ENCODE measurements around the gene GRAP2.

GRAP2 gene

GRCh38 chr22:39925909-39926679, 25.2 kb downstream of the GRAP2 start:
- no peak for DNase-seq
- no peaks in the 10 kb centered on the region for H3K9me3 Mint-ChIP-seq
- peaks cover 15% of the 10 kb centered on the region for H3K36me3 Mint-ChIP-seq (ENCODE audit: low read depth)
- H3K4me3 Mint-ChIP-seq, result no peak overlapping the region
- no peak overlapping the region for H3K27ac Mint-ChIP-seq
- H3K27me3 Mint-ChIP-seq, result no peaks in the 10 kb centered on the region
- H3K4me1 Mint-ChIP-seq (ENCODE audit: low read depth), result peaks cover 48% of the 10 kb centered on the region

- H3K27me3 Mint-ChIP-seq, result no peaks in the 10 kb centered on the region
These were observed 25.9 kb downstream of the GRAP2 start for GRCh38 chr22:39926753-39927152.

GRCh38 chr22:39927544-39927943, 26.7 kb downstream of the GRAP2 start:
- Mint-ChIP-seq H3K27ac (no peak overlapping the region), H3K4me3 (no peak overlapping the region), H3K4me1 (ENCODE audit: low read depth) (peaks cover 36% of the 10 kb centered on the region), H3K36me3 (ENCODE audit: low read depth) (peaks cover 15% of the 10 kb centered on the region), H3K27me3 (no peaks in the 10 kb centered on the region), H3K9me3 (no peaks in the 10 kb centered on the region)
- no peak for DNase-seq

More at GRCh38 chr22:39926753-39927152, 25.9 kb downstream of the GRAP2 start:
- peaks cover 43% of the 10 kb centered on the region for H3K4me1 Mint-ChIP-seq (ENCODE audit: low read depth)
- no peak overlapping the region for H3K4me3 Mint-ChIP-seq
- H3K36me3 Mint-ChIP-seq (ENCODE audit: low read depth), result peaks cover 15% of the 10 kb centered on the region
- no peak overlapping the region for H3K27ac Mint-ChIP-seq
- no peak for DNase-seq
- no peaks in the 10 kb centered on the region for H3K9me3 Mint-ChIP-seq

- Mint-ChIP-seq H3K9me3 (no peaks in the 10 kb centered on the region), H3K4me1 (ENCODE audit: low read depth) (peaks cover 37% of the 10 kb centered on the region), H3K4me3 (no peak overlapping the region), H3K36me3 (ENCODE audit: low read depth) (peaks cover 15% of the 10 kb centered on the region), H3K27me3 (no peaks in the 10 kb centered on the region), H3K27ac (no peak overlapping the region)
- DNase-seq, result no peak
These were observed 27.9 kb downstream of the GRAP2 start for GRCh38 chr22:39928536-39929520.

GRCh38 chr22:39931251-39931650, 30.4 kb downstream of the GRAP2 start:
- Mint-ChIP-seq H3K4me3 (no peak overlapping the region), H3K36me3 (ENCODE audit: low read depth) (peaks cover 15% of the 10 kb centered on the region), H3K4me1 (ENCODE audit: low read depth) (peaks cover 37% of the 10 kb centered on the region), H3K27ac (no peak overlapping the region), H3K9me3 (no peaks in the 10 kb centered on the region), H3K27me3 (no peaks in the 10 kb centered on the region)
- DNase-seq, result no peak

GRCh38 chr22:39932166-39932565, 31.3 kb downstream of the GRAP2 start:
- Mint-ChIP-seq H3K27me3 (no peaks in the 10 kb centered on the region), H3K36me3 (ENCODE audit: low read depth) (peaks cover 11% of the 10 kb centered on the region), H3K27ac (no peak overlapping the region), H3K4me1 (ENCODE audit: low read depth) (peaks cover 46% of the 10 kb centered on the region), H3K9me3 (no peaks in the 10 kb centered on the region), H3K4me3 (peak overlapping the region; percentile 18)
- DNase-seq, result no peak

- no peak for DNase-seq
- Mint-ChIP-seq H3K27ac (peak overlapping the region; percentile 92), H3K36me3 (ENCODE audit: low read depth) (peaks cover 2% of the 10 kb centered on the region), H3K9me3 (no peaks in the 10 kb centered on the region), H3K4me1 (ENCODE audit: low read depth) (peaks cover 55% of the 10 kb centered on the region), H3K4me3 (peak overlapping the region; percentile 70), H3K27me3 (no peaks in the 10 kb centered on the region)
These were observed 32.2 kb downstream of the GRAP2 start for GRCh38 chr22:39932918-39933649.

GRCh38 chr22:39933741-39934140, 32.9 kb downstream of the GRAP2 start:
- Mint-ChIP-seq H3K4me3 (peak overlapping the region; percentile 70), H3K27me3 (no peaks in the 10 kb centered on the region), H3K27ac (peak overlapping the region; percentile 92), H3K9me3 (no peaks in the 10 kb centered on the region), H3K4me1 (ENCODE audit: low read depth) (peaks cover 61% of the 10 kb centered on the region), H3K36me3 (ENCODE audit: low read depth) (no peaks in the 10 kb centered on the region)
- no peak for DNase-seq

GRCh38 chr22:39935116-39935515, 34.2 kb downstream of the GRAP2 start:
- Mint-ChIP-seq H3K36me3 (ENCODE audit: low read depth) (no peaks in the 10 kb centered on the region), H3K9me3 (no peaks in the 10 kb centered on the region), H3K4me3 (peak overlapping the region; percentile 70), H3K27ac (peak overlapping the region; percentile 92), H3K27me3 (no peaks in the 10 kb centered on the region), H3K4me1 (ENCODE audit: low read depth) (peaks cover 71% of the 10 kb centered on the region)
- DNase-seq, result no peak

- H3K4me1 Mint-ChIP-seq (ENCODE audit: low read depth), result peaks cover 76% of the 10 kb centered on the region
- no peaks in the 10 kb centered on the region for H3K36me3 Mint-ChIP-seq (ENCODE audit: low read depth)
- peak overlapping the region; percentile 70 for H3K4me3 Mint-ChIP-seq
- no peak for DNase-seq
- no peaks in the 10 kb centered on the region for H3K9me3 Mint-ChIP-seq
- H3K27ac Mint-ChIP-seq, result peak overlapping the region; percentile 92
- H3K27me3 Mint-ChIP-seq, result no peaks in the 10 kb centered on the region
These were observed 34.7 kb downstream of the GRAP2 start for GRCh38 chr22:39935612-39936011.

GRCh38 chr22:39936523-39937145, 35.8 kb downstream of the GRAP2 start:
- H3K27ac Mint-ChIP-seq, result peak overlapping the region; percentile 92
- peaks cover 86% of the 10 kb centered on the region for H3K4me1 Mint-ChIP-seq (ENCODE audit: low read depth)
- no peaks in the 10 kb centered on the region for H3K36me3 Mint-ChIP-seq (ENCODE audit: low read depth)
- no peak for DNase-seq
- H3K9me3 Mint-ChIP-seq, result no peaks in the 10 kb centered on the region
- peak overlapping the region; percentile 70 for H3K4me3 Mint-ChIP-seq
- no peaks in the 10 kb centered on the region for H3K27me3 Mint-ChIP-seq

- H3K36me3 Mint-ChIP-seq (ENCODE audit: low read depth), result no peaks in the 10 kb centered on the region
These were observed 37.0 kb downstream of the GRAP2 start for GRCh38 chr22:39937906-39938305.

GRCh38 chr22:39938509-39939111, 37.7 kb downstream of the GRAP2 start:
- no peaks in the 10 kb centered on the region for H3K36me3 Mint-ChIP-seq (ENCODE audit: low read depth)
- peak; percentile 72 for DNase-seq
- no peaks in the 10 kb centered on the region for H3K9me3 Mint-ChIP-seq
- H3K27ac Mint-ChIP-seq, result peak overlapping the region; percentile 92
- H3K27me3 Mint-ChIP-seq, result no peaks in the 10 kb centered on the region
- H3K4me1 Mint-ChIP-seq (ENCODE audit: low read depth), result peaks cover 95% of the 10 kb centered on the region
- H3K4me3 Mint-ChIP-seq, result peak overlapping the region; percentile 60

More at GRCh38 chr22:39937906-39938305, 37.0 kb downstream of the GRAP2 start:
- Mint-ChIP-seq H3K9me3 (no peaks in the 10 kb centered on the region), H3K4me1 (ENCODE audit: low read depth) (peaks cover 95% of the 10 kb centered on the region), H3K27ac (peak overlapping the region; percentile 92), H3K27me3 (no peaks in the 10 kb centered on the region), H3K4me3 (peak overlapping the region; percentile 60)
- no peak for DNase-seq

All from activated T-cell treated with anti-CD3 and anti-CD28 coated beads, Interleukin-2, amount 50 U/mL, for 24 hours (primary cell).